DOHH2 (cell line): ENCODE data around the gene DES.

ENCODE experiments used
- CTCF ChIP-seq: fragments of 200-600 bp; sonication (generic); IDR thresholded peaks from one replicate; pipeline ENCODE4 v1.5.1; 2014; ENCODE audit warnings: antibody characterized with exemption, mild to moderate bottlenecking, low read depth, low read length; ENCODE audit not compliant: poor library complexity, severe bottlenecking
- EZH2phosphoT487 ChIP-seq: fragments of 200-600 bp; sonication (generic); IDR thresholded peaks from 2 replicates; pipeline ENCODE4 v1.6.1; 2017; ENCODE audit warnings: borderline replicate concordance, mild to moderate bottlenecking, antibody characterized with exemption, low read length, moderate library complexity, mixed read lengths

GRCh38 chr2:219451661-219452360 is 33.6 kb downstream of the DES start:
- no peak for TF ChIP-seq CTCF
- TF ChIP-seq EZH2phosphoT487 = no peak
